Measurements from ENCODE around the gene GPC5.
A peak's percentile ranks its signal among the peaks of the same experiment; 100 is the strongest.

GPC5 gene

DNA sequence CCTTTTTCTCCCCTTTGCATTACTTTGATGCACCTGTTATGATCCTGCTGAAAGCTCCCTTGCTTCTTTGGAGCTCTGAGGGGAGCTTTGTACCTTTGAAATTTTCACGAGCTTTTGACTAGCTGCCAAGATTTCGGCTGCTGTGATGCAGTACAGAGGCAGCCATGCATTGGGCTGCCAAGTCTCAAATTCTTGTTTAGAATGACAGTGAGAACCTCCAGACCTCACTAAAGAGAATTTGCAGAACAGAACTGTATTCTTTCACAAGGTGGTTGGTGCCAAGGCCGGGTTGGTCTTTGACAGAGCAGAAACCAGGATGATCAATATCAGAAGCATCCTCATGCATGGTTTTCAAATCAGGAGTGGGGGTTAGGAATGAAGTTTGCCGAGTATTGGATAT, 414.8 kb downstream of the GPC5 start:
- FAIRE-seq (no peak), DNase-seq (ENCODE audit: insufficient read length, low spot score) (no peak)
- TF ChIP-seq, protein P1, sequence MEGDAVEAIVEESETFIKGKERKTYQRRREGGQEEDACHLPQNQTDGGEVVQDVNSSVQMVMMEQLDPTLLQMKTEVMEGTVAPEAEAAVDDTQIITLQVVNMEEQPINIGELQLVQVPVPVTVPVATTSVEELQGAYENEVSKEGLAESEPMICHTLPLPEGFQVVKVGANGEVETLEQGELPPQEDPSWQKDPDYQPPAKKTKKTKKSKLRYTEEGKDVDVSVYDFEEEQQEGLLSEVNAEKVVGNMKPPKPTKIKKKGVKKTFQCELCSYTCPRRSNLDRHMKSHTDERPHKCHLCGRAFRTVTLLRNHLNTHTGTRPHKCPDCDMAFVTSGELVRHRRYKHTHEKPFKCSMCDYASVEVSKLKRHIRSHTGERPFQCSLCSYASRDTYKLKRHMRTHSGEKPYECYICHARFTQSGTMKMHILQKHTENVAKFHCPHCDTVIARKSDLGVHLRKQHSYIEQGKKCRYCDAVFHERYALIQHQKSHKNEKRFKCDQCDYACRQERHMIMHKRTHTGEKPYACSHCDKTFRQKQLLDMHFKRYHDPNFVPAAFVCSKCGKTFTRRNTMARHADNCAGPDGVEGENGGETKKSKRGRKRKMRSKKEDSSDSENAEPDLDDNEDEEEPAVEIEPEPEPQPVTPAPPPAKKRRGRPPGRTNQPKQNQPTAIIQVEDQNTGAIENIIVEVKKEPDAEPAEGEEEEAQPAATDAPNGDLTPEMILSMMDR (IDR thresholded peaks at IDR 0.05; ENCODE audit: insufficient read depth, missing control alignments): no peak

DNA sequence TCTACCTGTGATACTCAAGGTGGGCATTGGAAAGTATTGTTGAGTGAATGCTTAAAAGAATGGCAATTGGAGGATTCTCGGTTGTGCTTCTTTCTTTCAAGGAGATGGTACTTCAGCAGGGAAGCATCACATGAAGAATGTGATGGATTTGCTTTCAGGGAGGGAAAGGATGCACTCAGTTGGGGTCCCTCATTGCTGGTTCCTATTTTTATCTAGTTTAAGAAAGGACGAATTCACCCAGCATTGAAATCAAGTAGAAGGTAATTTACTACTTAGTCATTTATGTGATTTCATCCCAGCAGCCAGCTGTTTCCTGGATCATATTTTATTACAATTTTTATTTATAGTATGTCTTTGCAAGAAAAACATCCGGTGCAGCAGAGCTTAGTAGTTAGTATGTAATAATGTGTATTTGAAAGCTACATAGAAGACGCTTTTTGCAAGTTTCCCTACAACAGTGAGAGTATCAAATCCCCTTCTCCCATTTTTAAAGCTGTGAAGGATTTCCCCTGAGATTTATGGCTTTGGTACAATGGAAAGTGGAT, 417.9 kb downstream of the GPC5 start:
- TF ChIP-seq, protein P1 (IDR thresholded peaks at IDR 0.05; ENCODE audit: insufficient read depth, missing control alignments): no peak
- no peak for DNase-seq (ENCODE audit: insufficient read length, low spot score)
- FAIRE-seq: no peak

DNA sequence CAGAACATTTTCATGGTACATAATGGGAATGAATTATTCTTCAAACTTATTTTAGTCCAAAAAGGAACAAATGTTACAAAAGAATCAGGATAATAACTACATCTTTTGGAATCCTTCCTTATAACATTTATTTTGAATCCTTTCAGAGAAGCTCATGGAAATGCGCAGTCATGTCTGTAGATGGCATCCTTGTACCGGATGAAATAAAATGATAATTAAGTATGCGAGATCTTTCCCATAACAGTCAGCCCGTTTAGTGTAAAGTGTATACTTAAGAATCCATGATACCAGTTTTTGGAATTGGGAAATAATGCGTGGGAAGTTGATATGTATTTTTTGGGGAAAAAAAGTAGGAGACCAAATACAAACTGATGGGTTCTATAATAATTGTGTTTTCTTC, 418.8 kb downstream of the GPC5 start:
- DNase-seq (ENCODE audit: insufficient read length, low spot score) (no peak), FAIRE-seq (peak; percentile 94)
- TF ChIP-seq, protein P1 (IDR thresholded peaks at IDR 0.05; ENCODE audit: insufficient read depth, missing control alignments): peak; percentile 74

DNA sequence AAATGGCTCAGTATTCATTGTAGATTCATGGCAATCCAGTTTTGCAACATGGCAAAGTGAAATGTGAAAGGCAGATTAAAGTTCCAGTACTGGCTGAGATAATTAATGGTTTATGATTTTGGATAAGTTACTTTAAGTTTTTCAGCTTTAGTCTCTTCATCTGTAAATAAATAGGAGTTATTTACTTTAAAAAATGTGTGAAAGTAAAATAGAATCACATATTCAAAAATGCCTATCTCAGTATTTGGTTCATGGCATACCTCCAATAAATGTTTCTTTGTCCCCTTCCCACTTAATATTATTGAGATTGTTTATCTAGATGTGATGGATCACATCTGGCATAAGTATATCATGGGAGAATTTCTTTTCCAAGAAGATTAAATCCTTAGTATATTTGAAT, 426.0 kb downstream of the GPC5 start:
- no peak for FAIRE-seq

DNA sequence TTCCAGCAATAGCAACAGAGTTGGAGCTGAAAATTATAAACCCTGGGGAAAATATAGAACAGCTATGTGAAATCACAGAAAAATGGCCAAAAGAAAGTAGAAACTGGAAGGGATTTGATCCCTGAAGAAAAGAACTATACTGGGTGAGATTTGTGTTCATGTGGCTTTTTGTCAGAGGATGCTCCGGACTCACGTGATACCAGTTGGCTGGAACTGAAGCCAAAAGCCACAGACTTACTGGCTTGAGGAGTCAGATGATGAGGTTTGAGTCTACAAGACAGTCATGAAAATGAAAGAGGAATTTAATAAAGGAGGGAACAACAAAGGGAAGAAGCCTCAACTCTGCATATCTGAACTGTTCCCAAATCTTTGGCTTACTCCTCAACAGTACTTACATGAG, 427.1 kb downstream of the GPC5 start:
- DNase-seq (ENCODE audit: insufficient read length, low spot score) (no peak), FAIRE-seq (no peak)
- TF ChIP-seq, protein P1 (IDR thresholded peaks at IDR 0.05; ENCODE audit: insufficient read depth, missing control alignments): no peak

More for the DNA sequence above, 426.0 kb downstream of the GPC5 start:
- TF ChIP-seq, protein P1 (IDR thresholded peaks at IDR 0.05; ENCODE audit: insufficient read depth, missing control alignments): no peak
- no peak for DNase-seq (ENCODE audit: insufficient read length, low spot score)

DNA sequence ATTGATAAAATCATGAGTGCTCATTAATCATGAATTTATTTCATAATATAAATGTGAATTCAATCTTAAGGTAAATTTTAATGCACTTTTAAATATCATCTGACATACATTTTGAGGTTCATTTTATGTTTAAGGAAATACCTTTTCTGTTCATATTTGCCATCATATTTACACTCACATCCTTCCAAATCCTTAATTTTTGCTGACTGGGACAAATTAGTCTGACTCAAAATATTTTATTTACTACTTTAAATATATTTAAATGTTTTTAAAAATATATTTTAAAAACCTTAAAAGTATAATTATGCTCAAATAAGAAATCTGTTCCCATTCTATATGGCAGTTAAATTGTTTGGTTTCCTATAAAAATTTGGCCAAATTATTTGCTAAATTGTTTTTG, 438.1 kb downstream of the GPC5 start:
- FAIRE-seq (no peak), DNase-seq (ENCODE audit: insufficient read length, low spot score) (no peak)
- TF ChIP-seq, protein P1 (IDR thresholded peaks at IDR 0.05; ENCODE audit: insufficient read depth, missing control alignments): no peak

DNA sequence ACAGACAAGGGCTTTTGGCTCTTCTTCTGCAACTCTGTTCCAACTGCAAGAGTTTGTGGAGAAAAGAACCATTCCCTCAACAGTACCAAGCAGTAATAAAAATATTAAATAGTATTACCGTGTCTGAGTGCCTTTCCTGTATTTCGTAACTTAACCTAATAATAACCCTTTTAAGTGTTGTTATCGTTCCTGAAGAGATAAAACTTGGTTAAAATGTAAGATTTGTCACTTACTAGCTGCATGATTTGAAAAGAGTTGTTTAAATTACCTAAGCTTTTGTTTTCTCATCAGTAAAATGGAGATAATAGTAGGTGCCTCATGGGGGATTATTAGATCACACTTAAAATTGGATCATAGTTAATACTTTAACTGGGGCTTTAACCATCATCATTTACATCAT, 447.2 kb downstream of the GPC5 start:
- DNase-seq (ENCODE audit: insufficient read length, low spot score) (no peak), FAIRE-seq (peak; percentile 97)
- TF ChIP-seq, protein P1 (IDR thresholded peaks at IDR 0.05; ENCODE audit: insufficient read depth, missing control alignments): no peak

All from D721Med (cell line).